ACC112 (cell line): ENCODE results near the gene OCIAD2.
"Not testable (repeated sequence)": the region's sequence is repeated elsewhere in the genome, so short reads cannot be mapped to it uniquely, and the experiment has no call there.

Experiments used
- H2AFZ ChIP-seq: fragments of 200-600 bp; sonication (generic); one replicate; pipeline ENCODE4 v1.6.0; 2017; ENCODE audit warnings: antibody characterized with exemption, low read length; ENCODE audit not compliant: unreplicated experiment
- H3K27ac ChIP-seq: fragments of 200-600 bp; sonication (generic); 2 replicates; pipeline ENCODE4 v1.5.1; 2014; ENCODE audit warnings: low read depth, mild to moderate bottlenecking, antibody characterized with exemption, low read length, moderate library complexity
- H3K27me3 ChIP-seq: fragments of 200-600 bp; sonication (generic); 2 replicates; pipeline ENCODE4 v1.6.1; 2014; ENCODE audit warnings: mild to moderate bottlenecking, antibody characterized with exemption, low read length, moderate library complexity, mixed read lengths; ENCODE audit not compliant: insufficient read depth
- H3K36me3 ChIP-seq: fragments of 200-600 bp; sonication (generic); 2 replicates; pipeline ENCODE4 v1.6.1; 2016; ENCODE audit warnings: mild to moderate bottlenecking, antibody characterized with exemption, low read length, moderate library complexity, mixed read lengths; ENCODE audit not compliant: insufficient read depth
- H3K4me1 ChIP-seq: fragments of 200-600 bp; sonication (generic); one replicate; pipeline ENCODE4 v1.6.1; 2016; ENCODE audit warnings: low read length, mixed read lengths; ENCODE audit not compliant: insufficient read depth, unreplicated experiment, control insufficient read depth
- H3K4me3 ChIP-seq: fragments of 200-600 bp; sonication (generic); 2 replicates; pipeline ENCODE4 v1.5.1; 2014; ENCODE audit warnings: mild to moderate bottlenecking, low read depth, low read length
- H3K79me2 ChIP-seq: fragments of 200-600 bp; sonication (generic); one replicate; pipeline ENCODE4 v1.6.0; 2016; ENCODE audit warnings: low read length; ENCODE audit not compliant: control insufficient read depth, unreplicated experiment, insufficient read depth

The OCIAD2 gene

DNA sequence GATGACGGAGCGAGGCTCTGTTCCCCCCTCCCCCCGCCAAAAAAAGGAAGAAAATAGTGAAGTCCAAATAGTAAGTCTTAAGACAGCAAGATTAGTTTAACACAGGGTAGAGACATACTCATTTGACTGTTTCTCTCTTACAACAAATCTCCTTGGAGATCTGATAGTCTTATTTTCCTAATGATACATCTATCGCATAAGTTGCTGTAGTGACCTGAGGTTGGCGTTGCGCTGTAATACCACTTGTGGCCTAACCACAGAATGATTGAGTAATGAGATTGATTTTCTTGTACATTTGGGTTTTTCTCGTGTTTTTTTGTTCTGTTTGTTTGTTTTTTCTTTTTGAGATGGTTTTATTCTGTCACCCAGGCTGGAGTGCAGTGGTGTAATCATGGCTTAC lies 48.4 kb downstream of the OCIAD2 start:
- no peak overlapping the region for H3K27ac ChIP-seq
- no peaks in the 10 kb centered on the region for H3K4me1 ChIP-seq
- peaks cover 20% of the 10 kb centered on the region for H3K36me3 ChIP-seq
- H3K27me3 ChIP-seq = no peaks in the 10 kb centered on the region
- no peaks in the 10 kb centered on the region for H3K79me2 ChIP-seq
- H3K4me3 ChIP-seq = no peak overlapping the region
- H2AFZ ChIP-seq = no peak overlapping the region

DNA sequence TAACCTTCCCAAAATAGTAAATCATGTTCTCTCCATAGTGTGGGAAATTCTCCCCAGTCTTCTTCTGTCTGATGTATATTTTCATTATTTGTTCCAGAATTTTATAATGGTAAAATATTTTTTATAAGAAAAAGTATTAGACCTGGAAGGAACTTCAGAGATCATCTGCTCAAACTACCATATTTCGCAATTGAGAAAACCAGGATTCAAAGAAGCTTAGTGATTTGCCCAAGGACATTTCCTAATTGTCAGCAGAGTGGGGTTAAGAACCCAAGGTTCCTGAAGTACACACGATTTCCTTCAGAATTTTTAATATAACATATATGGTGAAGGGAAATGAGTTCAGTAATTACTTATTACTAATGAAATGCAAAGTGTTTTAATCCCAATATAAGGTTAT lies 51.6 kb downstream of the OCIAD2 start:
- Histone ChIP-seq H2AFZ (no peak overlapping the region), H3K36me3 (peaks cover 30% of the 10 kb centered on the region), H3K4me3 (no peak overlapping the region), H3K4me1 (peaks cover 6% of the 10 kb centered on the region), H3K79me2 (no peaks in the 10 kb centered on the region), H3K27ac (no peak overlapping the region), H3K27me3 (no peaks in the 10 kb centered on the region)

DNA sequence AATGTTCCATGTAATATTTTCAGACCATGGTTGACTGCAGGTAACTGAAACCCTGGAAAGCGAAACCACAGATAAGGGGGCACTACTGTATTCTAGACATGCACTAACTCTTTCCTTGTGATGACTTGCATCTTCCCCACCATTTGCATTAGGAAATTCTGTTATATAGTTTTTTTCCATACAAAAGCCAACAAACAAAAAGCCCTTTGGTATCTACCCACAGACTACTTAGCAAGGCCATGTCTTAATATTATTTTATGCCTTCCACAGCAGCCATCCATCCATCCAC lies 52.2 kb downstream of the OCIAD2 start:
- H3K4me3 ChIP-seq = no peak overlapping the region
- no peak overlapping the region for H2AFZ ChIP-seq
- H3K79me2 ChIP-seq = no peaks in the 10 kb centered on the region
- peaks cover 6% of the 10 kb centered on the region for H3K4me1 ChIP-seq
- H3K27me3 ChIP-seq = no peaks in the 10 kb centered on the region
- peaks cover 33% of the 10 kb centered on the region for H3K36me3 ChIP-seq
- H3K27ac ChIP-seq = no peak overlapping the region

DNA sequence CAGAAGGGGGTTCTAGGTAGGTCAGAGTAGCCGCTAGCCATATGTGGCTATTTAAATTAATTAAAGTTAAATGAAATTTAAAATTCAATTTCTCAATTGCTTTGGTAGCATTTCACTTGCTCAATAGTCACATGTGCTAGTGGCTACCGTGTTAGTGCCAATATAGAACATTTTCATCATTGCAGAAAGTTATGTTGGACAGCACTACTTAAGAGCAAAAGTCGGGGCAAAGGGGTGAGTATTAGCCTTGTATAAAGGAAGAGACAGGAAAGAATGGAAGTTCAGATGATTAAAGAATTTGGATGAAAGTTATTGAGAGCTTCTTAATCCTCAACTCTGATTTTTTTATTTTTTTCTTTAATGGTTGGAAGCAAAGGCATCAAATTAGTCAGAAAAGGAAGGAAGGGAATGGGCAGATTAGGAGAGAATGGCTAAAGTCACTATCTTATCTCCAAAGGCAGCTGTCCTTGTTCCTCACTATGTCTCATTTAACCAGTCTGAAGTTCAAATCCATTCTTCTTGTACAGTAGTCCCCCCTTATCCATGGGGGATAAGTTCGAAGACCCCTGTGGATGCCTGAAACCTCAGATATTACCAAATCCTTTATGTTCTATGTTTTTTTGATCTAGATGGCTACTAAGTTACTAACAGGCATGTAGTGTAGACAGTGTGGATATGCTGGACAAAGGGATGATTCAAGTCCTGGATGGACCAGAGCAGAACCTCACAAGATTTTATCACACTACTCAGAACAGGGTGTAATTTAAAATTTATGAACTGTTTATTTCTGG lies 52.8 kb downstream of the OCIAD2 start:
- no peaks in the 10 kb centered on the region for H3K79me2 ChIP-seq
- peaks cover 6% of the 10 kb centered on the region for H3K4me1 ChIP-seq
- H3K36me3 ChIP-seq = peaks cover 33% of the 10 kb centered on the region
- no peaks in the 10 kb centered on the region for H3K27me3 ChIP-seq
- no peak overlapping the region for H2AFZ ChIP-seq
- H3K27ac ChIP-seq = no peak overlapping the region
- no peak overlapping the region for H3K4me3 ChIP-seq

DNA sequence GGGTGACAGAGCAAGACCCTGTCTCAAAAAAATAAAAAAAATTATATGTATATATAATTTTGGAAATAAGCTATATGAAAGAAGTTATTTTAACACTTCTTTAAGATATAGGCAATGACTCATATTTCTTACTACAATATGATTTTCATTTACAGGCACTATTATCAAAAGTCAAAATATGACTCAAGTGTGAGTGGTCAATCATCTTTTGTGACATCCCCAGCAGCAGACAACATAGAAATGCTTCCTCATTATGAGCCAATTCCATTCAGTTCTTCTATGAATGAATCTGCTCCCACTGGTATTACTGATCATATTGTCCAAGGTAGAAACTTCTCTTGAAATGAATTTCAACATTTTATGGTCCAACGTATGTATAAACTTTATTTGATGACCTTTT lies 54.9 kb downstream of the OCIAD2 start:
- no peak overlapping the region for H2AFZ ChIP-seq
- H3K36me3 ChIP-seq = peaks cover 45% of the 10 kb centered on the region
- no peak overlapping the region for H3K27ac ChIP-seq
- H3K79me2 ChIP-seq = peaks cover 4% of the 10 kb centered on the region
- no peaks in the 10 kb centered on the region for H3K27me3 ChIP-seq
- H3K4me1 ChIP-seq = peaks cover 6% of the 10 kb centered on the region
- no peak overlapping the region for H3K4me3 ChIP-seq

DNA sequence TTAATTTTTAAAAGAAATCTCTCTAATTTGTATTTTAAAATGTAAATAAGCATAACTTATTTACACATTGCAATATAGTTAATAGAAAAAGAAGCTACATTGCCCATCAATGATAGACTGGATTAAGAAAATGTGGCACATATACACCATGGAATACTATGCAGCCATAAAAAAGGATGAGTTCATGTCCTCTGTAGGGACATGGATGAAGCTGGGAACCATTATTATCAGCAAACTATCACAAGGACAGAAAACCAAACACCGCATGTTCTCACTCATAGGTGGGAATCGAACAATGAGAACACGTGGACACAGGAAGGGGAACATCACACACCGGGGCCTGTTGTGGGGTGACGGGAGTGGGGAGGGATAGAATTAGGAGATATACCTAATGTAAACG lies 57.8 kb downstream of the OCIAD2 start:
- not testable (repeated sequence) for H3K27ac ChIP-seq, H3K27me3 ChIP-seq, H2AFZ ChIP-seq, H3K4me3 ChIP-seq, H3K4me1 ChIP-seq
- peaks cover 44% of the 10 kb centered on the region for H3K36me3 ChIP-seq
- H3K79me2 ChIP-seq = peaks cover 18% of the 10 kb centered on the region

DNA sequence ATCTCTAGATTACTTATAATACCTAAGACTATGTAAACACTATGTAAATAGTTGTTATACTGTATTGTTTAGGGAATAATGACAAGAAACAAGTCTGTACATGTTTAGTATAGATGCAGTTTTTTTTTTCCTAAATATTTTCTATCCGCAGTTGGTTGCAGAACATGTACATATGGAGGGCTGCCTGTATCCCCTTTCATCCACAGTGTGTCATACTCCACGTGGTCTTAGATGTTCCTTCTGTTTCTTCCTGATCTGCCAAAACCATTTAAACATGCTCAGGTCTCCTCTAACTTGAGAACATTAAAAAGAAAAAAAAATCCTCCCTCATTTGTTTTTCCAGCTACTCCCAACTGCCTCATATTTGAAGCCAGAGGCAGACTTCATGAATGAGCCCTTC lies 61.7 kb downstream of the OCIAD2 start:
- no peak overlapping the region for H3K4me3 ChIP-seq
- H3K27ac ChIP-seq = no peak overlapping the region
- H3K4me1 ChIP-seq = no peaks in the 10 kb centered on the region
- no peak overlapping the region for H2AFZ ChIP-seq
- peaks cover 31% of the 10 kb centered on the region for H3K79me2 ChIP-seq
- H3K36me3 ChIP-seq = peaks cover 36% of the 10 kb centered on the region
- H3K27me3 ChIP-seq = no peaks in the 10 kb centered on the region

DNA sequence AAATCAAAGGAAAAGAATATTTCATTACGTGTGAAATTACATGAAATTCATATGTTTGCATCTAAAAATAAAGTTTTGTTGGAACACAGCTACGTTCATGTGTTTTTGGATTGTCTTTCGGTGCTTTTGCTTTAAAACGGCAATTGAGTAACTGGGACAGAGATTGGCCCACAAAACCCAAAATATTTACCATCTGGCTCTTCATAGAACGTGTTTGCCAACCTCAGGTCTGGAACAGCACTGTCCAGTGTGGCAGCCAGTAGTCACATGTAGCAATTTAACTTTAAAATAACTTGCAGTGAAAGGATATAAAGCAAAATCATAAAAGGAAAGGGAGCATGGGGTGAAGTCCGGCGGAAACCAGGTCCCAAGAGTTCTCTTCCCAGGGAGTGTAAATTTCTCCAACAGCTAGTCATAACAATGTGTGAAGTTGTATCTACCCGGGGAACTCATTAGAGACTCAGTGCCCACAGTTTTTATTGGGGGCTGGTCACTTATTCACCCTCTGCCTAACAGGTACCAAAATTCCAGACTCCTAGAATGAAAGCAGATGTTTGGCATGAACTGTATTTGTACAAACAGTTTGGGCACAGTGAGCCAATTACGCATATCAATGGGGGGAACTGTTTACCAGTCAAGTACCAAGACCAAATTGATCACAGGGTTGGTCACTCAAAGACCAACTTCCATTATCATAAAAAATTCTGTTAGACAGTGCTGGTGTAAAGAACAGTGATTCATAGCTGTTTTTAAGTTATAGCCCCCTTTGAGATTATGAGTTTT lies 65.3 kb downstream of the OCIAD2 start:
- H3K27me3 ChIP-seq = no peaks in the 10 kb centered on the region
- no peaks in the 10 kb centered on the region for H3K4me1 ChIP-seq
- peaks cover 43% of the 10 kb centered on the region for H3K79me2 ChIP-seq
- H3K4me3 ChIP-seq = no peak overlapping the region
- H3K36me3 ChIP-seq = peaks cover 28% of the 10 kb centered on the region
- H2AFZ ChIP-seq = no peak overlapping the region
- H3K27ac ChIP-seq = no peak overlapping the region

DNA sequence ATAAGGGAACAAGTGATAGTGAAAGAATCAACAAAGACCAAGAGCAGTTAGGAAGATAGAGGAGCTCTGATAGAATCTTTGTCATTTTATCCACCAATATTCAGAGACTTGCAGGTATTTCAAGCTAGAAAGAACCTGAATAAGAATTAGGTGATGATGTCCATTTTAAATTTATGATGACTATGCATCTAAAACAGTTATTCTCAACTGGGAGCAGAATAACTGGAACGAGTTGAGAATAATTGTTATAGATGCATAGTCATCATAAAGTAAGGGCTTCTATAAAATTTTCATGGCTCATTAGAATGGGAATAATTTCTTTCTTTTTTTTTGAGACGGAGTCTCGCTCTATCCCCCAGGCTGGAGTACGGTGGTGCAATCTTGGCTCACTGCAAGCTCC lies 69.9 kb downstream of the OCIAD2 start:
- H3K79me2 ChIP-seq = peaks cover 67% of the 10 kb centered on the region
- peaks cover 23% of the 10 kb centered on the region for H3K36me3 ChIP-seq

More for the DNA sequence above, 69.9 kb downstream of the OCIAD2 start:
- Histone ChIP-seq H3K27me3 (no peaks in the 10 kb centered on the region), H3K4me1 (peaks cover 14% of the 10 kb centered on the region), H3K4me3 (no peak overlapping the region), H2AFZ (no peak overlapping the region), H3K27ac (no peak overlapping the region)
